Uterus (tissue), 4 donors: Measurements from ENCODE around the gene NPB. TPM values are rescaled to one million over a fixed set of nuclear protein-coding genes. Genes with fewer than 3 reads are reported as not detected.

Experiments
- DNase-seq, 2 donors: peaks; one replicate each; pipeline ENCODE4 v3.0.0-alpha.2; 2019 to 2020
- H3K27ac ChIP-seq, 2 donors: fragments of 200-600 bp; sonication (generic); 1 replicate in 1 of 2; 2 replicates in 1 of 2; pipeline ENCODE4 v1.5.1; 2016 to 2018
- H3K27me3 ChIP-seq, 2 donors: fragments of 200-600 bp; sonication (generic); one replicate each; pipeline ENCODE4 v1.5.1; 2018 to 2019; ENCODE audit warnings: control low read depth in 1 of 2
- H3K36me3 ChIP-seq, 2 donors: fragments of 200-600 bp; sonication (generic); one replicate each; pipeline ENCODE4 v1.5.1; 2019; ENCODE audit warnings: control low read depth in 1 of 2
- H3K4me1 ChIP-seq, 2 donors: fragments of 200-600 bp; sonication (generic); one replicate each; pipeline ENCODE4 v1.5.1; 2018 to 2019; ENCODE audit warnings: control low read depth in 1 of 2
- H3K4me3 ChIP-seq, 2 donors: fragments of 200-600 bp; sonication (generic); 1 replicate in 1 of 2; 2 replicates in 1 of 2; pipeline ENCODE4 v1.5.1; 2018 to 2019; ENCODE audit warnings: mild to moderate bottlenecking in 1 of 2
- H3K9me3 ChIP-seq, 2 donors: fragments of 200-600 bp; sonication (generic); one replicate each; pipeline ENCODE4 v1.5.1; 2019; ENCODE audit warnings: control low read depth in 1 of 2
- POLR2A ChIP-seq, 2 donors: fragments of 450-650 bp; IDR thresholded peaks; one replicate each; pipeline ENCODE4 v1.6.1; 2016; ENCODE audit warnings: antibody characterized with exemption in 2 of 2, mild to moderate bottlenecking in 1 of 2, moderate library complexity in 1 of 2
- intact Hi-C: fragments of 100-400 bp; cut with DNase I; formaldehyde crosslinking; loops from one replicate; pipeline ENCODE4 v1.15.1; 2023; ENCODE audit warnings: low total_unique reads
- total RNA-seq, 4 donors: library from RNA; depleted of rRNA in 3 of 4; stranded (reverse); fragments of >200 nt in 3 of 4; gene quantifications; one replicate each; pipeline versions ENCODE4 v1.1.0 to v1.2.4, GENCODE V29; 2014 to 2023
- TF ChIP-seq, protein P1 (sequence below), 4 experiments: fragments of 200-600 bp in 2 of 4; fragments of 450-650 bp in 2 of 4; sonication (generic) in 2 of 4; IDR thresholded peaks; one replicate each; pipeline ENCODE4 v1.5.1; 2016 to 2019; ENCODE audit warnings: antibody characterized with exemption in 4 of 4, mild to moderate bottlenecking in 2 of 4, moderate library complexity in 1 of 4
- donor health status: DM: yes; HTN: yes; CAD: no.

NPB gene
- total RNA-seq, 4 donors from 2014 or later = 2.0 to 2.1 TPM; not detected in 2

DNA sequence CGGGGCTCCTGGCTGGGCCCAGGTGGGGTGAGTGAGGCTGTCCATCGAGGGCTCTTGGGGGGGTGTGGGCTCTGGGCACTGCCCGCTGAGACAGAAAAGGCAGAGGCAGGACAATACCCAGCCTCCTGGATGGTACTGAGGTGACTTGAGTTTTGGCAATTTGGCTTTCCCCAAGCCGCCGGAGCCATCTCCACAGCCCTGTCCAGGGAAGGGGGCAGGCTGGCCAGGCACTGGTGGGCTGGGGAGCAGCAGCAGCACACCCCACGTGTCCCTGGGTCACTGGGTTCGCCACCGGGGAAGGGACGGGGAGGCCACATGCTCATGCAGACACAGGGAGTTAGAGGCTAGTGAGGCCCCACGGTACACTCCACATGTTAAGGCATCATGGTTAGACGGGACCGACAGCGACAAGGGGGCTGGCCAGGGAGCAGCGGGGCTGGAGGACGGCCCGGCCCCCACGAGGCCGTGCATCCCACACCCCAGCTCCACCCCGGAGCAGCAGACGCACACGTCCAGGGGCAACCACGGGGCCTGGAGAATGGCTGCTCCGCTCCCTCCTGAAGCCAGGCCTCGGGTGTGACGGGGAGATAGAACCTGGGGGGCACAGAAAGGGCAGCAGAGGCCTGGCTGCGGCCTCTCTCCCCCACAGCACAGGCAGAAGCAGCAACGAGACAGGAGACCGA, 33.9 kb upstream of the NPB start:
- peaks cover 0 to 34% of the 10 kb centered on the region in 2 donors for H3K4me1 ChIP-seq
- no peak overlapping the region for H3K4me3 ChIP-seq
- DNase-seq = no peak
- H3K27ac ChIP-seq = peak overlapping the region; percentile 96 to 97
- H3K9me3 ChIP-seq = no peaks in the 10 kb centered on the region
- H3K36me3 ChIP-seq = no peaks in the 10 kb centered on the region
- TF ChIP-seq, protein P1, sequence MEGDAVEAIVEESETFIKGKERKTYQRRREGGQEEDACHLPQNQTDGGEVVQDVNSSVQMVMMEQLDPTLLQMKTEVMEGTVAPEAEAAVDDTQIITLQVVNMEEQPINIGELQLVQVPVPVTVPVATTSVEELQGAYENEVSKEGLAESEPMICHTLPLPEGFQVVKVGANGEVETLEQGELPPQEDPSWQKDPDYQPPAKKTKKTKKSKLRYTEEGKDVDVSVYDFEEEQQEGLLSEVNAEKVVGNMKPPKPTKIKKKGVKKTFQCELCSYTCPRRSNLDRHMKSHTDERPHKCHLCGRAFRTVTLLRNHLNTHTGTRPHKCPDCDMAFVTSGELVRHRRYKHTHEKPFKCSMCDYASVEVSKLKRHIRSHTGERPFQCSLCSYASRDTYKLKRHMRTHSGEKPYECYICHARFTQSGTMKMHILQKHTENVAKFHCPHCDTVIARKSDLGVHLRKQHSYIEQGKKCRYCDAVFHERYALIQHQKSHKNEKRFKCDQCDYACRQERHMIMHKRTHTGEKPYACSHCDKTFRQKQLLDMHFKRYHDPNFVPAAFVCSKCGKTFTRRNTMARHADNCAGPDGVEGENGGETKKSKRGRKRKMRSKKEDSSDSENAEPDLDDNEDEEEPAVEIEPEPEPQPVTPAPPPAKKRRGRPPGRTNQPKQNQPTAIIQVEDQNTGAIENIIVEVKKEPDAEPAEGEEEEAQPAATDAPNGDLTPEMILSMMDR (IDR thresholded peaks at IDR 0.05) = no peak
- no peak for TF ChIP-seq POLR2A (IDR thresholded peaks at IDR 0.05)
- intact Hi-C loops = no loop called here
- no peaks in the 10 kb centered on the region for H3K27me3 ChIP-seq

DNA sequence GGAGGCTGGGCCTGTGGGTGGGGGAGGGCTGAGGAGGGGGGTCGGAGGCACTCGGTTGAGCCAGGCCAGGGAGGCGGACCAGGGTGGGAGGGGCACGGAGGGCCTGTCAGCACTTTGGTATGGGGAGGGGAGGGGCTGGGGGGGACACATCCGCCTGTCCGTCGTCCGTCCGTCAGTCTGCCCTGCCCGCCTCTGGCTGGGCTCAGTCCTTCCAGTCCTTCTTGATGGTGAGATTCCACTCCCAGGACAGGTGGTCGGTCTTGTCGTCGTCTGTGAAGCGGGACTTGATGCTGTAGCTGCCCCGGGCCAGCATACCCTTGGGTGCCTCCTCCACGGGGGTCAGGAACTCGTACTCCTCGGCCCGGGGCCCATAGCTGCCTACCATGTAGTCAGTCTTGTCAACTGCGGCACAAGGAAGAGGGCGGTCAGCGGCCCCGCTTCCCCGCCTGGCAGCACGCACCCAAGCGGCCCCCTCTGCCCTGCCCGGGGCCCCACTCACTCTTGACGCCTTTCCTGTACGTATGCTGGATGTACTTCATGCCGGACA, 33.3 kb upstream of the NPB start:
- peaks cover 0 to 34% of the 10 kb centered on the region in 2 donors for H3K4me1 ChIP-seq
- no peaks in the 10 kb centered on the region for H3K27me3 ChIP-seq
- DNase-seq = peak; percentile 75 to 83
- H3K9me3 ChIP-seq = no peaks in the 10 kb centered on the region
- TF ChIP-seq, protein P1 (IDR thresholded peaks at IDR 0.05) = no peak
- no peak for TF ChIP-seq POLR2A (IDR thresholded peaks at IDR 0.05)
- H3K27ac ChIP-seq = peak overlapping the region; percentile 96 to 97
- H3K4me3 ChIP-seq = peak overlapping the region in 1 of 2 donors; percentile 88
- H3K36me3 ChIP-seq = no peaks in the 10 kb centered on the region
- intact Hi-C loops = no loop called here

DNA sequence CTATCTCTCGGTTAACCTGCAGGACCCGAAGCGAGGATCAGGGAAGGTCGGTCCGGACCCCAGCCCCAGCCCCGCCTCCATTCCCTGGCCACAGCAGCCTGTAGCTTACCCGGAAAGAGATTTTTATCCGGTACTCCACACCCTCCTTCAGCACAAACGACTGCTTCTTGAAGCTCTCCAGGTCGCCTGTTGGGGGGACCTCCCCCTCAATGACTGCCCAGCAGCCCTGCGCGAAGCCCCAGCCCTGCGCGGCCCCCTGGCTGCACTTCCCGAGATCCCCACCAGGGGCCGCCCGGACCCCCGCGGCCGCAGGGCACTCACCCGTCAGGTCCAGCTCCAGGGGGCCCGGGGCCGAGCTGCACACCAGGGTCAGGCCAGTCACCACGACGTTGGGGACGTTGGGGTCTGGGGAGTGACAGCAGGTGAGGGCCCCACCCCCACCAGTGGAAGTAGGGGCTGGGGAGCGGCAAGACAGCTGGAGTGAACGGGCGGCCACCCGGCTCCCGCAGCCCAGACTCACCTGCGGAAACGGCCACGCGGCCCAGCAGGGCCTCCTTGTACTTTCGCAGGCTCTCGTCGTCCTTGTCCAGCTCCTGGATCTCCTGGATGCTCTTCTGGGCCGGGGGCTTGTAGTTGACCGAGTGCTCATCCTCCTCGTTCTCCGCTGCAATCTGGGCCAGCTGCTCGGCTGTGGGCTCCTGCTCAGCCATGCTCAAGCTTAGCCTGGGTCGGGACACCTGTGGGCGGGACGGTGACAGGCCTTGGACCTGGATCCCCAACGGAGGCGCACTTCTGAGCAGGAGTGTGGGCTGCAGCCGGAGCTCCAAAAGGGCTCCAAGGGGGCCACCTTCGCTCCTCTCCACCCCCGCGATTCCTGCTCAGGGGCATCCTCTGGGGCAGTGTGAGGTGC, 32.6 kb upstream of the NPB start:
- Histone ChIP-seq H3K27ac (peak overlapping the region; percentile 96 to 97), H3K9me3 (no peaks in the 10 kb centered on the region), H3K4me1 (peaks cover 0 to 34% of the 10 kb centered on the region in 2 donors), H3K27me3 (no peaks in the 10 kb centered on the region), H3K4me3 (peak overlapping the region; percentile 74 to 88), H3K36me3 (no peaks in the 10 kb centered on the region)
- intact Hi-C loops = no loop called here
- peak; percentile 44 to 61 for DNase-seq
- TF ChIP-seq POLR2A (IDR thresholded peaks at IDR 0.05) = no peak
- TF ChIP-seq, protein P1 (IDR thresholded peaks at IDR 0.05) = peak; percentile 61 to 94 (median 74)

DNA sequence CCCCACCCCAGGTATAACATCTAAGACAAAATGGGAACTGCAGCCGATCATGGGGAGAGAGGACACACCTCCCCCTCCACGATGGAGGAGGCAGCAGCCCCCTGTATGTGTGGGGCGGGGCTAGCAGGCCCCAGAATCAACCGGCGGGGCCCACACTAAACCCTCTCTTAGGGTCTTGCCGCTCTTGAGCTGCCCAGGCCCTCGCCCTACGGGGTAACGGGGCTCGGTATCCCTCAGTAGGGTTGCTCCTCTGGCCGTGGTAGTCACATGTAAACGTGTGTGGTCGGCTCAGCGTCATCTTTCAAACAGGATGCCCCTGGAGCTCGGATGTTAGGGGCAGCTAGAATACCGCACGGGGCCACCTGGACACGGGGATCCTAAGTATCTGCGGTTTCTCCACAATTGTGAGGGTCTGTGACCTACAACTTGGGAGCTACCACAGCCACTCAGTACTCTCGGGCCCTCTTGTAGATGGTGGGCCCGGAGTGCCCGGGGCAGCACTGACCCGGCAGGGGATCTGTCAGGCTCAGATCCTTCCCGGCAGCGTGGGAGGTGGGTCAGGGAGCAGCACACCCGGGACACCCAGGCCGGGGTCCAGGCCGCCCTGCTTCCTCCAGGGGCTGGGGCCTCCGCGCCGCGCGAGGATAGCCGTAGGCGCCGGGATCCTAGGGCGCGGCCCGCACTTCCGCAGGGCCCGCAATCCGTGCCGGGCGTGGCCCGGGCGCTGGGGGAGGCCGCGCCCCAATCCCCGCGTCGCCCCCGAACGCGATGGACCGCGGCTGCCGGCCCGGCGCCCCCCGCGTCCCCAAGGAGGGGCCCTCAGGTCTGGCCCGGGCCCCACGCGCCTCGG, 31.7 kb upstream of the NPB start:
- peak; percentile 42 to 48 for DNase-seq
- Histone ChIP-seq H3K27me3 (no peaks in the 10 kb centered on the region), H3K4me3 (peak overlapping the region; percentile 74 to 88), H3K4me1 (peaks cover 0 to 34% of the 10 kb centered on the region in 2 donors), H3K36me3 (no peaks in the 10 kb centered on the region), H3K27ac (peak overlapping the region; percentile 96 to 97), H3K9me3 (no peaks in the 10 kb centered on the region)
- intact Hi-C loops = no loop called here
- TF ChIP-seq POLR2A (IDR thresholded peaks at IDR 0.05) = no peak
- TF ChIP-seq, protein P1 (IDR thresholded peaks at IDR 0.05) = no peak
